K562 (cell line): Measurements from ENCODE around the gene ZC3H10. TPM values are rescaled to one million over a fixed set of nuclear protein-coding genes. Genes with fewer than 3 reads are reported as not detected.

Experiments
- ETV1 ChIP-seq: fragments of 450-650 bp; conservative IDR thresholded peaks from 2 replicates; pipeline ENCODE4 v1.6.1; 2016; ENCODE audit warnings: missing genetic modification characterization, control low read depth, low read depth, missing compliant biosample characterization
- FOS ChIP-seq: IDR thresholded peaks from 3 replicates; pipeline ENCODE4 v1.6.1; 2011; ENCODE audit not compliant: insufficient read length; ENCODE audit errors: extremely low read depth
- MBD1 ChIP-seq: fragments of 250-450 bp; sonication (Bioruptor Pico); IDR thresholded peaks from 2 replicates; pipeline ENCODE4 v1.8.0; 2022; ENCODE audit warnings: inconsistent platforms
- NCOA6 ChIP-seq: fragments of 450-650 bp; IDR thresholded peaks from 2 replicates; pipeline ENCODE4 v1.6.1; 2017; ENCODE audit warnings: mild to moderate bottlenecking
- OTX1 ChIP-seq: fragments of 450-650 bp; formaldehyde crosslinking; IDR thresholded peaks from 2 replicates; pipeline ENCODE4 v1.4.0; 2022; ENCODE audit warnings: mild to moderate bottlenecking
- POLR2G ChIP-seq: fragments of 200-400 bp; formaldehyde crosslinking; IDR thresholded peaks from 2 replicates; pipeline ENCODE4 v1.6.1; 2017; ENCODE audit warnings: low read depth, mild to moderate bottlenecking, antibody characterized with exemption, low read length, moderate library complexity
- REST ChIP-seq, 2 experiments: fragments of 450-650 bp; formaldehyde crosslinking in 1 of 2; IDR thresholded peaks; 2 replicates each; pipeline versions ENCODE4 v1.4.0 to v1.6.1; 2014 to 2020; ENCODE audit warnings: mild to moderate bottlenecking in 2 of 2, borderline replicate concordance in 1 of 2, low read depth in 1 of 2
- RFX5 ChIP-seq: IDR thresholded peaks from 2 replicates; pipeline ENCODE4 v1.6.1; 2011; ENCODE audit warnings: low read depth, mild to moderate bottlenecking, improper control_type of control experiment, low read length
- SRF ChIP-seq, 2 experiments: fragments of 250-450, 450-650 bp in 1 of 2; sonication (Bioruptor Pico) in 1 of 2; sonication (generic) in 1 of 2; formaldehyde crosslinking; IDR thresholded peaks; 2 replicates each; pipeline versions ENCODE4 v1.5.0 to v1.5.1; 2020 to 2022; ENCODE audit warnings: mild to moderate bottlenecking in 1 of 2, missing genetic modification reagents in 1 of 2
- ZBTB26 ChIP-seq: fragments of 450-650 bp; formaldehyde crosslinking; IDR thresholded peaks from 2 replicates; pipeline ENCODE4 v1.4.0; 2022; ENCODE audit warnings: missing genetic modification characterization
- ZNF134 ChIP-seq: fragments of 250-450 bp; sonication (Bioruptor Pico); conservative IDR thresholded peaks from 2 replicates; pipeline ENCODE4 v1.4.0; 2020
- ZNF324 ChIP-seq: fragments of 250-450 bp; sonication (Bioruptor Pico); IDR thresholded peaks from 2 replicates; pipeline ENCODE4 v1.4.0; 2020; ENCODE audit warnings: mild to moderate bottlenecking
- ZNF445 ChIP-seq: fragments of 250-450 bp; sonication (Bioruptor Pico); IDR thresholded peaks from 2 replicates; pipeline ENCODE4 v1.4.0; 2020; ENCODE audit warnings: low read depth, mild to moderate bottlenecking, moderate library complexity
- polyA plus RNA-seq, 8 experiments: library from polyadenylated mRNA; depleted of rRNA in 4 of 8; stranded (reverse) in 5 of 8; unstranded in 3 of 8; fragments of >200 nt; fragmentation: Nextera tagmentation in 2 of 8; fragmentation: Illumina TruSeq in 1 of 8; extraction: Ambion mirVana in 2 of 8; extraction: Trizol in 1 of 8; gene quantifications; 2 replicates each; pipeline versions ENCODE4 v1.2.1 to v1.2.3, GENCODE V29; 2011 to 2014; ENCODE audit warnings: inconsistent platforms in 1 of 8, missing spikeins in 1 of 8
- total RNA-seq, 7 experiments: library from RNA; depleted of rRNA in 6 of 7; stranded (reverse); fragments of >200 nt in 6 of 7; fragmentation: Illumina TruSeq in 2 of 7; extraction: Trizol in 2 of 7; gene quantifications; 2 replicates each; pipeline versions ENCODE4 v1.2.1 to v1.2.3, GENCODE V29; 2011 to 2021; ENCODE audit warnings: low replicate concordance in 1 of 7
- TF ChIP-seq, protein P1 (sequence below): sonication (generic); formaldehyde crosslinking; IDR thresholded peaks from 2 replicates; pipeline ENCODE4 v1.8.1; 2023; ENCODE audit warnings: mild to moderate bottlenecking, missing genetic modification reagents, moderate library complexity

The ZC3H10 gene
- total and polyA plus RNA-seq, 9 of the 15 experiments (the other 6 are each of a cell fraction or from before 2014, with no cell fraction given): 0.31 to 4.1 (median 1.6) TPM

DNA sequence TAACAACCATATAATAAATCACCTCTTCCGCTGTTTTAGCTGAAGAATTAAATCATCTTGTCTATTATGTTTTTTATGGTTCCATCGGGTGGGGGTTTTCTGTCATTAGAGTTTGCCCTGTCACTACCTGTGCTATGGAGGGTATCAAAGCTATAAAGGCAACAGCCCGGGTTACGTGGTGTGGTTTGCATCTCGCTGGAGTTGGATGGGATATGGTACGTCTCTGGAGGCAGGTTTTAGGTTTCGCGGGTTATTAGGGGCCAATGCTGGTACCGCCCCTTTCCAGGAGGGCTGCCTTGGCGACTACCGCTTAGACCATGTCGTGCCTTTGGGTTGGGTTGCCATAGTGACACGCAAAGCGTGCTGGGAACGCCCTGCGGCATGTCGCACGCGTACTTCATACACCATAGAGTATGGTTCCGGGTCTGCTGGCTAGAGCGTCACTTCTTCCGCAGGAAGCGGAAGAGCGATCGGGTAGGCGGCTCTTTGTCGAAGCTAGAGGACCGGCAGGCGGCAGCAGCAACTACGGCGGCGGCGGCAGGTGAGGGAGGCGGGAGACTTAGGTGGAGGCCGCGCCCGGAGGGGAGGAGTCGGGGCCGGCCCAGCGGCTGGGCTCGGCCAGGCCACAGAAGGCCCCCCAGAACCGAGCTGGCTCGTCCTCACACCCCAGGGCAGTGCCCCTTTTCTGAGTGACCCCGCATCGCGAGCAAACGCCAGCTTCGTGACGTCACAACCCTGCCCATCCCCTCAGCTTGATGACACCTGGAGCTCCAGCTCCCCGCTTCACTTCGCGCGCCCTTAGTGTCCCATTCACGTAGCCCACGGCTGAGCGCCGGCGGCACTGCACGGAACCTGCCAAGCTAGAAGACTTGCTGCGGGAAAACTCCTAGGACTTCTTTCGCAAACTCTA lies at the start of gene ZC3H10 (continued):
- TF ChIP-seq MBD1 (CRISPR knock-in tag): no peak
- TF ChIP-seq NCOA6: no peak
- TF ChIP-seq ZBTB26 (CRISPR knock-in tag): peak; percentile 98; the same call in 1 of the 2 replicates
- TF ChIP-seq SRF (CRISPR knock-in tag; IDR thresholded peaks at IDR 0.05): peak; percentile 67 to 84; a peak in 3 of 4 replicates
- TF ChIP-seq ZNF324 (CRISPR knock-in tag): peak; percentile 42; the same call in 1 of the 2 replicates
- peak; percentile 19; the same call in 1 of the 2 replicates for TF ChIP-seq REST (IDR thresholded peaks at IDR 0.05; ENCODE audit: borderline replicate concordance)
- peak; percentile 44; the same call in 1 of the 2 replicates for TF ChIP-seq REST (CRISPR knock-in tag; IDR thresholded peaks at IDR 0.05; ENCODE audit: low read depth)
- no peak for TF ChIP-seq RFX5
- peak; percentile 94 for TF ChIP-seq POLR2G
- TF ChIP-seq ETV1 (tag): peak; percentile 97
- TF ChIP-seq ZNF134: no peak
- no peak for TF ChIP-seq FOS
- TF ChIP-seq ZNF445: peak; percentile 85; the same call in 1 of the 2 replicates
- TF ChIP-seq, protein P1, sequence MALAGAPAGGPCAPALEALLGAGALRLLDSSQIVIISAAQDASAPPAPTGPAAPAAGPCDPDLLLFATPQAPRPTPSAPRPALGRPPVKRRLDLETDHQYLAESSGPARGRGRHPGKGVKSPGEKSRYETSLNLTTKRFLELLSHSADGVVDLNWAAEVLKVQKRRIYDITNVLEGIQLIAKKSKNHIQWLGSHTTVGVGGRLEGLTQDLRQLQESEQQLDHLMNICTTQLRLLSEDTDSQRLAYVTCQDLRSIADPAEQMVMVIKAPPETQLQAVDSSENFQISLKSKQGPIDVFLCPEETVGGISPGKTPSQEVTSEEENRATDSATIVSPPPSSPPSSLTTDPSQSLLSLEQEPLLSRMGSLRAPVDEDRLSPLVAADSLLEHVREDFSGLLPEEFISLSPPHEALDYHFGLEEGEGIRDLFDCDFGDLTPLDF: peak; percentile 20; the same call in 1 of the 2 replicates
- TF ChIP-seq OTX1 (CRISPR knock-in tag): peak; percentile 97
